Transverse colon (tissue), 4 donors: ENCODE data around the gene RNF146. TPM values are rescaled to one million over a fixed set of nuclear protein-coding genes. Genes with fewer than 3 reads are reported as not detected.
"Not testable (repeated sequence)": the region's sequence is repeated elsewhere in the genome, so short reads cannot be mapped to it uniquely, and the experiment has no call there.

Source experiments
- DNase-seq: peaks from one replicate; pipeline ENCODE4 v3.0.0-alpha.2; 2019
- H3K27ac ChIP-seq, 4 donors: fragments of 200-600 bp; sonication (generic); 2 replicates each; pipeline ENCODE4 v1.5.1; 2016 to 2018; ENCODE audit warnings: inconsistent platforms in 4 of 4
- H3K27me3 ChIP-seq: fragments of 200-600 bp; sonication (generic); 2 replicates; pipeline ENCODE4 v1.5.1; 2017; ENCODE audit warnings: inconsistent platforms
- H3K36me3 ChIP-seq, 4 donors: fragments of 200-600 bp; sonication (generic); 2 replicates each; pipeline ENCODE4 v1.5.1; 2017 to 2019; ENCODE audit warnings: inconsistent platforms in 4 of 4
- H3K4me1 ChIP-seq, 4 donors: fragments of 200-600 bp; sonication (generic); 2 replicates each; pipeline ENCODE4 v1.5.1; 2017 to 2020; ENCODE audit warnings: inconsistent platforms in 4 of 4
- H3K4me3 ChIP-seq, 4 donors: fragments of 200-600 bp; sonication (generic); 1 replicate in 1 of 4; 2 replicates in 3 of 4; pipeline versions ENCODE4 v1.5.1 to v1.6.1; 2017 to 2019; ENCODE audit warnings: inconsistent platforms in 4 of 4
- H3K9me3 ChIP-seq, 2 donors: fragments of 200-600 bp; sonication (generic); 2 replicates each; pipeline ENCODE4 v1.5.1; 2017 to 2019; ENCODE audit warnings: inconsistent platforms in 2 of 2
- EP300 ChIP-seq: sonication (generic); formaldehyde crosslinking; IDR thresholded peaks from one replicate; pipeline ENCODE4 v1.6.1; 2017; ENCODE audit warnings: antibody characterized with exemption, low read depth
- POLR2A ChIP-seq: fragments of 450-650 bp; IDR thresholded peaks from one replicate; pipeline ENCODE4 v1.6.1; 2016; ENCODE audit warnings: antibody characterized with exemption, mild to moderate bottlenecking, moderate library complexity
- POLR2AphosphoS5 ChIP-seq, 3 donors: sonication (generic); formaldehyde crosslinking; IDR thresholded peaks; one replicate each; pipeline ENCODE4 v1.6.1; 2016; ENCODE audit warnings: antibody characterized with exemption in 3 of 3
- WGBS, 2 donors: methylation state at CpG; one replicate each; pipeline ENCODE4 v1.1.5; 2018; ENCODE audit warnings: low coverage in 1 of 2; 5-methylcytosine and 5-hydroxymethylcytosine counted together
- in situ Hi-C, 4 donors: fragments of 200-750 bp; cut with MboI; loops; one replicate each; pipeline versions ENCODE4 v1.15.0 to v1.15.1; 2017; ENCODE audit warnings: low sequenced_read_pairs in 3 of 4, low pct_ligation_motif_present in 1 of 4, low pct_unique_long_range_greater_than_20kb in 1 of 4
- intact Hi-C: fragments of 100-400 bp; cut with DNase I; formaldehyde crosslinking; loops from one replicate; pipeline ENCODE4 v1.15.1; 2023; ENCODE audit warnings: low total_unique reads
- total RNA-seq, 4 donors: library from RNA; depleted of rRNA; stranded (reverse); fragments of >200 nt; gene quantifications; one replicate each; pipeline ENCODE4 v1.1.0, GENCODE V29; 2016
- TF ChIP-seq, protein P1 (sequence below), 5 experiments: fragments of 200-600 bp in 3 of 5; fragments of 450-650 bp in 2 of 5; sonication (generic) in 3 of 5; IDR thresholded peaks; 1 replicate in 2 of 5; 2 replicates in 3 of 5; pipeline ENCODE4 v1.5.1; 2016 to 2017; ENCODE audit warnings: antibody characterized with exemption in 5 of 5, inconsistent platforms in 3 of 5, mild to moderate bottlenecking in 2 of 5, moderate library complexity in 1 of 5

RNF146 gene
- total RNA-seq, 4 donors from 2014 or later, result 10.3 to 58.1 (median 29.0) TPM

DNA sequence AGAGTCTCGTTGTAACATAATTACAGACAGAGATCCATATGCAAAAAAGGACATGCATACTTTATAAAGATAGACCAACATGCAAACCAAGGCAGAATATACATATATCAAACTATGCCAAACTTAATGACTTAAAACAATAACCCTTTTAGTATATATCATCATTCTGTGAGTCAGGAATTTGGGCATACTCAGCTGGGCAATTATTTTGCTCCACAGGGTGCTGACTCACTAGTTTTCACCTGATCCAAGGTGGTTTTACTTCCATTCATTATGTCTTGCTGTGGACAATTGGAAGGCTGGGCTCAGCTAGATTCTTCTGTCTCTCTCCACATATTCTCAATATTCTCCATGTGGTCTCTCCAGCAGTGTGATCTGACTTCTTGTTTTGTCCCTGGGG is 41.2 kb upstream of the RNF146 start:
- in situ Hi-C loops, result no loop called here
- no peak for DNase-seq
- no peaks in the 10 kb centered on the region for H3K9me3 ChIP-seq

DNA sequence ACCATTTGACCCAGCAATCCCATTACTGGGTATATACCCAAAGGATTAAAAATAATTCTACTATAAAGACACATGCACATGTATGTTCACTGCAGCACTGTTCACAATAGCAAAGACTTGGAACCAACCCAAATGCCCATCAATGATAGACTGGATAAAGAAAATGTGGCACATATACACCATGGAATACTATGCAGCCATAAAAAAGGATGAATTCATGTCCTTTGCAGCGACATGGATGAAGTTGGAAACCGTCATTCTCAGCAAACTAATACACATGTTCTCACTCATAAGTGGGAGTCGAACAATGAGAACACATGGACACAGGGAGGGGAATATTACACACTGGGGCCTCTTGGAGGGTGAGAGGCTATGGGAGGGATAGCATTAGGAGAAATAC is 32.8 kb upstream of the RNF146 start:
- H3K4me1 ChIP-seq, H3K4me3 ChIP-seq, in situ Hi-C loops, H3K27ac ChIP-seq, H3K36me3 ChIP-seq, H3K9me3 ChIP-seq, DNase-seq, intact Hi-C loops, H3K27me3 ChIP-seq: not testable (repeated sequence)
- 60% methylated on average over 3 of the region's 3 CpGs; no CpG with 5 or more reads in 1 of the 2 donors for WGBS, 2 donors

More for the DNA sequence above, 41.2 kb upstream of the RNF146 start:
- no peak for TF ChIP-seq EP300
- TF ChIP-seq, protein P1, sequence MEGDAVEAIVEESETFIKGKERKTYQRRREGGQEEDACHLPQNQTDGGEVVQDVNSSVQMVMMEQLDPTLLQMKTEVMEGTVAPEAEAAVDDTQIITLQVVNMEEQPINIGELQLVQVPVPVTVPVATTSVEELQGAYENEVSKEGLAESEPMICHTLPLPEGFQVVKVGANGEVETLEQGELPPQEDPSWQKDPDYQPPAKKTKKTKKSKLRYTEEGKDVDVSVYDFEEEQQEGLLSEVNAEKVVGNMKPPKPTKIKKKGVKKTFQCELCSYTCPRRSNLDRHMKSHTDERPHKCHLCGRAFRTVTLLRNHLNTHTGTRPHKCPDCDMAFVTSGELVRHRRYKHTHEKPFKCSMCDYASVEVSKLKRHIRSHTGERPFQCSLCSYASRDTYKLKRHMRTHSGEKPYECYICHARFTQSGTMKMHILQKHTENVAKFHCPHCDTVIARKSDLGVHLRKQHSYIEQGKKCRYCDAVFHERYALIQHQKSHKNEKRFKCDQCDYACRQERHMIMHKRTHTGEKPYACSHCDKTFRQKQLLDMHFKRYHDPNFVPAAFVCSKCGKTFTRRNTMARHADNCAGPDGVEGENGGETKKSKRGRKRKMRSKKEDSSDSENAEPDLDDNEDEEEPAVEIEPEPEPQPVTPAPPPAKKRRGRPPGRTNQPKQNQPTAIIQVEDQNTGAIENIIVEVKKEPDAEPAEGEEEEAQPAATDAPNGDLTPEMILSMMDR (IDR thresholded peaks at IDR 0.05), result no peak
- no peak for TF ChIP-seq POLR2AphosphoS5 (IDR thresholded peaks at IDR 0.05)
- no peak for TF ChIP-seq POLR2A
- H3K36me3 ChIP-seq, result no peaks in the 10 kb centered on the region
- no peaks in the 10 kb centered on the region for H3K4me1 ChIP-seq
- H3K27me3 ChIP-seq, result no peaks in the 10 kb centered on the region
- intact Hi-C loops, result no loop called here
- no peak overlapping the region for H3K4me3 ChIP-seq
- H3K27ac ChIP-seq, result no peak overlapping the region
- WGBS, 2 donors, result 59 to 63% methylated on average over 1 of the region's 1 CpG

DNA sequence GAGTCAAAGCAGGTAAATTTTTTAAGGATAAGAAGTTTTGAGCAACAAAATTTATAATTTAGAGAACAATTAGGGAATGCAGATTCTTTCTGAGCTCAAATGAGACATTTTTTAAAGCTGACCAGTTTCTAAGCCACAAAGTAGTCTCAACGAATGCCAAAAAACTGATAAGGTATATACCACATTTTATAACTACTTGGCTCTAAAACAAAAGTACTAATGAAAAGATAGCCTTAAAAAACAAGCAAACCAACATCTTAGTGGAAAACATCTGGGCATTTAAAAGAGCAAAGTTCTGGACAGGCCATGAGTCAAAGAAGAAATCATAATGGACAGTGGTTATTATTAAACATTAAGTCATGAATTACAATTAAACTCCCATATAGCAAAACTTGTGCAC is 23.2 kb upstream of the RNF146 start:
- in situ Hi-C loops, result no loop called here
- TF ChIP-seq EP300, result no peak
- TF ChIP-seq, protein P1 (IDR thresholded peaks at IDR 0.05), result no peak
- TF ChIP-seq POLR2A, result no peak
- no peak for TF ChIP-seq POLR2AphosphoS5 (IDR thresholded peaks at IDR 0.05)
- WGBS, 2 donors, result 33 to 64% methylated on average over 1 of the region's 1 CpG
- Histone ChIP-seq H3K27ac (no peak overlapping the region), H3K4me3 (no peak overlapping the region), H3K27me3 (no peaks in the 10 kb centered on the region), H3K9me3 (no peaks in the 10 kb centered on the region), H3K36me3 (no peaks in the 10 kb centered on the region), H3K4me1 (no peaks in the 10 kb centered on the region)
- DNase-seq, result no peak
- intact Hi-C loops, result no loop called here

DNA sequence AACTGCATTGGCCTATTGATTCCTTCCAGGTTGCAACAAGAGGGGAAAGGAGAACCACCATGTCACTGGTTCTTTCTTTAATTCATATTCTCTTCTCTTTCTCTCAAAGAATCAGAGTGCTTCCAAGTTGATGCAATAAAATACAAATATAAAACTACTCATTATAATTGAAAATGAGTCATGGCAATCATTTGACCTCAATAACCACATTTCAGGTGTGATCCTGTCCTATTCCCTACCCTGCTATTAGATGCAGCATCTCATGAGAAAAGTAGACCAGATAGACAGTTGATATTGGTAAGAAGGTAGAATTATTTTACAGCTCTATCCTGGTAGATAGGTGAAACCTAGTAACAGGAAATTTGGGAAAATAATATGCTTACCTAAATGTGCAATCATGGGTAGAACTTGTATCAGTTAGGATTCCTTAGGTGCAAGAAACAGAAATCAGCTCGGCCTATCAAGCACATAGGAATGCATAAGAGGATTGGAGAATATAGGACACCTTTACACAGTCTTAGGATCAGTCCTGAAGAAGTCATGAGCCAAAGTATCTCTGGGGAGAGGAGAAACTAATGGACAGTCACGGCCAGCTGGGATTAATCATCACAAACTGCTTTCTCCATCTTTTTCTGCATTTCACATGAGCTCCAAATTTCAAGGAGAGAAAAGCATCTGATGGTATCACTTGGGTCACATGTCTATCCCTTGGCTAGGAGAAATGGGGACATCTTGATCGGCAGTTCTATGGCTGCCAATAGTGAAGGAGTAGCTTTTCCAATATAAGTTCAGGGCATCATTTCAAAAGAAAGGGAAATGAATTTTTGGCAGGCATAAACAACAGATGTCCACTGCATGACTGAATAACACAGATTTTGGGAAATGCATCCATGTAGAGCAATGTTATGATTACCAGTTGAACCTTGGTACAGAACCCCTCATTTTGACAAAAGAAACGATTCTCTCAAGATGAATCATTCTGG is 19.3 kb upstream of the RNF146 start:
- Histone ChIP-seq H3K36me3 (no peaks in the 10 kb centered on the region), H3K4me1 (no peaks in the 10 kb centered on the region), H3K27me3 (no peaks in the 10 kb centered on the region), H3K9me3 (no peaks in the 10 kb centered on the region), H3K4me3 (no peak overlapping the region), H3K27ac (no peak overlapping the region)
- 59 to 73% methylated on average over 2 to 4 of the region's 4 CpGs for WGBS, 2 donors
- intact Hi-C loops, result no loop called here
- DNase-seq, result no peak
- in situ Hi-C loops, result no loop called here
- TF ChIP-seq EP300 (no peak), POLR2A (no peak), POLR2AphosphoS5 (IDR thresholded peaks at IDR 0.05) (no peak)
- TF ChIP-seq, protein P1 (IDR thresholded peaks at IDR 0.05), result no peak
